Hindlimb muscle (tissue), 1 donor: ENCODE measurements around the gene KRT77. TPM values are rescaled to one million over a fixed set of nuclear protein-coding genes. Genes with fewer than 3 reads are reported as not detected.
"Not testable (repeated sequence)": the region's sequence is repeated elsewhere in the genome, so short reads cannot be mapped to it uniquely, and the experiment has no call there.

Experiments
- DNase-seq: peaks from one replicate; pipeline ENCODE4 v3.0.0-alpha.2; 2013
- polyA plus RNA-seq: library from polyadenylated mRNA; unstranded; fragments of 120-200 nt; gene quantifications from one replicate; pipeline ENCODE4 v1.2.1, GENCODE V29; 2013; ENCODE audit not compliant: insufficient read length

The KRT77 gene
- polyA plus RNA-seq, 1 donor = 0.32 TPM

DNA sequence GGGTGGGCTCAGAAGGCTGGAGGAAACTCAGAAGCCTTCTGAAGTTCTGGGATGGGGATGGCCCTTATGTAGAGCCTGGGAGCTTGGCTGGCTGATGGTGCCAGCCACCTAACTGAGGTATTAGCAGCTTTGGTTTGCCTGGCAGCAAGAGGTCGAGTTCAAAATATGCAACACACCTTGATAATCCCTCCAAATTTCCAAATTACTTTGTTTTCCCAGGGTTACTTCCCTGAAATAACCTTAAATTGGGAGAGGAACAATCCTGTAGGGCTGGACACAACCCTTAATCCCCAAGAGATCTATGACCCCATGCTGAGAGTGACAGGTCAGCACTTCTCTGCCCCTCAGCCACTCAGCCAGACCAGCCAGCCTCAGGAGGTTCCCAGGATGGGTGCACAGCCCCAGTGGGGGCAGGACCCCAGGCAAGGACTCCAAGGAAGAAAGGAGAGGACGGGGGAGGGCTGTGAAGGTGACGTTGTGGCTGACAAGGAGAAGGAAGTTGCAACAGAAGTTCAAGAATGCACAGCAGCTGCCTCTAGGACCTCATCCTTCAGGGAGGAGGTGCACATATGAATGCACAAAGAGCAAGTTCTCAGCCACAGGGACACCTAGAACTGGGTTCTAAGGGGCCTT is 18.6 kb upstream of the KRT77 start:
- DNase-seq = no peak

DNA sequence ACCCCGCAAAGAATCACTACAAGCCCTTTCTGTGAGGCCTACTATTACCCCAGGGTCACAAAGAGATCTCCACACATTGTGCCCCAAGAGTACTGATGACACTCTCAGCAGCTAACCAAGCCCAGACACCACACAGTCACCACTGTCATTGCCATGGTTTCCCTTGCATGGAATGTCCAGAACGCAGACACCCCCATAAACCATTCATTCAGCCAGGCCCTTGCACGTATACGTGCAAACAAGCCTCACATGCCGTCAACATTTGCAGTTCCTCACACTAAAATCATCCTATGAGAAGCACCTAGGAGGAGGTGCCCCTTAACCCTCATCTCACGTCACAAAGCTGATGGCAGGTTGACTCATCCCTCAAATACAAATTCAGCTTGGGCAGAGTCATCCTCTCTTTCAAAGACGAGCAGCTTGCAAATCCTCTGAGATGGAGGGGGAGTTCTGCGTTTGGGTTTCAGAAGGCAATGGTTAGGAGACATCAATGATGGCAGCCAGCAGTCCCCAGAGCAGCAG is 17.1 kb upstream of the KRT77 start:
- DNase-seq = no peak

DNA sequence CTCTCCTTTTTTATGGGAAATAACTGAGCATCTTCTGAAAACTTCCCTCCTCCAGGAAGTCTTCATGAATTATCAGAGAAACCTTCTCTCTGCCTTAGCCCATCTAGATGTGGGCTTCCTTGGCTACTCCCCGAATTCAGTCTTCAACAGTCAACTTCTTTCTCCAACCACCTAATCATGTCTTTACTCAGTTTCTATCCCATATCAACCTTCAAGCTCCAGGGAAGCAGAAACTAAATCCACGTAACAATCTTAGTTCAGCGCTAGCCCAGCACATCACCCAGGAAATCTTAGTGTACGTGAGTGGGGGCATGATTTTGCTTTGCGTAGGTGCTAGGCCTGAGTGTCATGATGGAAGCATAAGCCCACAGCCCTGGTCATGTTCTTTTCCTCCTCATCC is 12.7 kb upstream of the KRT77 start:
- DNase-seq = no peak

DNA sequence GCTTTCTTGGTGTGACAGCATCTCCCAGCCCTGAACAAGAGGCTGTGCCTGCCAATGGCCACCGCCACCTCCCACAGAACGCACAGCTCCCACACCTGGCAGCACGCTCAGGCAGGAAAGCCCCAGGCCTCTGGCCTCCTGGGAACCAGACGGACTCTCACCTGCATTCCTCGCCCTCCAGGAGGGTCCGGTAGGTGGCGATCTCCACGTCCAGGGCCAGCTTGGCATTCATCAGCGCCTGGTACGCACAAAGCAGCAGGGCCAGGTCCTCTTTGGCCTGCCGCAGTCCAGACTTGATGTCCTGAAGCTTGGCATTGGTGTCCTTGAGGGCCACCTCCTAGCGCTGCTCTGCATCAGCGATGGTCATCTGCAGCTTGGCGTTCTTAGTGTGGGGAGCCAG is 12.1 kb upstream of the KRT77 start:
- no peak for DNase-seq

DNA sequence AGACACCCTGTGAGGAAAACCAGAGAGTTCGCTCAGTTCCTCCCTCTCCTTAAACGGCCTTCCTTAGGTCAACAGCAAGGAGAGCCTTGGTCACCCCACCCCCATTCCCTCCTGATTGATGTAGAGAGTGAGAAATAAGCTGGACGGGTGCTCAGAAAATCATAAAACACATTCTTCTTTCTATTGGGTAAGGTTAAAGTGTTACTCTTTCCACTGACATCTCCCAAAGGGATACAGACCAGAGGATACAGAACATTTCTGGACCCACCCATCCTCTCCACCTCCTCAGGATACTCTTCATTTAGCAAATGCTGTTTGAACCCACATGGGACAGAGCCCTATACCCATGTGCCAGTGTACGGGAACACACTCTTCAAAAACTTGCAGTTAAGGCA is 11.6 kb upstream of the KRT77 start:
- DNase-seq = no peak

DNA sequence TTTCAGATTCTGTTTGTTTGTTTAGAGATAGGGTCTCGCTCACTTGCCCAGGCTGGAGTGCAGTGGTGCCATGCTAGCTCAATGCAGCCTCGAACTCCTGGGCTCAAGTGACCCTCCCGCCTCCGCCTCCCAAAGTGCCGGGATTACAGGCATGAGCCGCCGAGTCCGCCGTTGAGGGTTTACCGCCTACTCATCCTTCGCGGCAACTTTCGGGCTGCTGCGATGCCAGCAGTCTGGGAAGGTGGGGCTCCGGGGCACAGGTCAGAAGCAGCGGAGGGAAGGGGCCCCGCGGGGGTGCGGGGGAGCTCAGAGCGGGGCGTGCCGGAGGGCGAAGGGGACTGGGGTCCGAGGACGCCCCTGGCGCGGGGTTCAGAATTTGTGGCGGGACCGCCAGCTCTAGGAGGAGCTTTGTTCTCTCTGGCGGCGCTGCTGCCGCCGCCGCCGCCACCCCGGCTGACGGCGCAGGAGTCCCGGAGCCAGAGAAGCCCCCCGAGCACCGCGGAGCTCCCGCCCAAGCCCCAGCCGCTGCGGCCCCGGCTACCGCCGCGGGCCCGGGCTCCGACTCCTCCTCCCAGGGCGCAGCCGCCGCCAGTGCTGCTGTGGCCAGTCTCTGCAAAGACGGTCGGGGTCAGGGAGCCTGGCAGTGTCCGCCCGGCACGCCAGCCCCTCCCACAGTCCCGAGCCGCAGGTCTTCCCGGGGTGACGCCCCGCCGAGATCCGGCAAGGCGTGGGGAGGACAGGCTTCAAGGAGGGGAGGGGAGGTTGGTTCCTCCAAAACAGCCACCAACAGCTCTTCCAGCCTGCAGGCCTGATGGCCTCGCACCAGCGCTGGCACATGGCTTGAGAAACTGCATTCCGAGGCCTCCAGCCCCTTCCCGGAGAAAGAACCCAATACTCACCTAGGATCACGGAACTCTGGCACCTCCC is 10.9 kb upstream of the KRT77 start:
- DNase-seq = no peak

DNA sequence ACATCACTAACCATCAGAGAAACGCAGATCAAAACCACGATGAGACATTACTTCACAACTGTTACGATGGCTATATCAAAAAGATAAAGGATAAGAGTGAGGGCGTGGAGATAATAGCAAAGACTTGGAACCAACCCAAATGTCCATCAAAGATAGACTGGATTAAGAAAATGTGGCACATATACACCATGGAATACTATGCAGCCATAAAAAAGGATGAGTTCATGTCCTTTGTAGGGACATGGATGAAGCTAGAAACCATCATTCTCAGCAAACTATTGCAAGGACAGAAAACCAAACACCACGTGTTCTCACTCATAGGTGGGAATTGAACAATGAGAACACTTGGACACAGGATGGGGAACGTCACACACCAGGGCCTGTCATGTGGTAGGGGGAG is 8.8 kb upstream of the KRT77 start:
- not testable (repeated sequence) for DNase-seq

DNA sequence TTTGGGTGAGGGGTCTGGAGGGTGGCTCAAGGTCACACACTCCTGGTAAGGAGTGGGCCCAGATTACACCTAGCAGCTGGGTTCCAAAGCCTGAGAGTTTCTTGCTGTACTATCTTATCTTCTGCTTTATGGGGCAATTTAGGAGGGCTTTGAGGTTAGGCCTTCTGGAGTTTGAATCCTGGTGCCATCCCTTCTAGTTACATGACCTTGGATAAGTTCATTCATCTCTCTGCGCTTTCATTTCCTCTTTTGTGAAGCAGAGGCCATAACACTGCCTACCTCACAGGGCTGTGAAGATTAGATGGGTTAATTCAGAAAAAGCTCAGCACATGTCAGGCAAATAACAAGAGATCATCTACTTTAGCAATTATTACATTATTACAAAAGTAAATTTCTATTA is 7.4 kb upstream of the KRT77 start:
- no peak for DNase-seq

DNA sequence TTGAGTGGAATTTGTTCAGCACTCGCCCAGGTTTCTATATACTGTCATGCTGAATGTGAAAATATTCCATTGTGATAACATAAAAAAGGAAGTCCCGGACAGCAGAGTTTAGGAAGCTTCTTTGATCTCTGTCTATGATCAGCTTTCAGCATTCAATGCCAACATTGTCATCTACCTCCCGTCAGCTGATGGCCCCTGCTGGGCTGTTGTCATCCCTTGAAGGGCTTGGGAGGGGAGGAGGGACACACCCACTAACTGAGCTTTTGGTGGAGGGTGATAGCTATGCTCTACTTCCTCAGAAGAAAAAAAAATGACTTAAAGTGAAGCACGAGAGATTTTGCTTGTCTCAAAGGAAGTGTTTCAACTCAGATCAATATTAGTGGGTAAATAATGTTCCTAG is 4.7 kb upstream of the KRT77 start:
- DNase-seq = no peak

DNA sequence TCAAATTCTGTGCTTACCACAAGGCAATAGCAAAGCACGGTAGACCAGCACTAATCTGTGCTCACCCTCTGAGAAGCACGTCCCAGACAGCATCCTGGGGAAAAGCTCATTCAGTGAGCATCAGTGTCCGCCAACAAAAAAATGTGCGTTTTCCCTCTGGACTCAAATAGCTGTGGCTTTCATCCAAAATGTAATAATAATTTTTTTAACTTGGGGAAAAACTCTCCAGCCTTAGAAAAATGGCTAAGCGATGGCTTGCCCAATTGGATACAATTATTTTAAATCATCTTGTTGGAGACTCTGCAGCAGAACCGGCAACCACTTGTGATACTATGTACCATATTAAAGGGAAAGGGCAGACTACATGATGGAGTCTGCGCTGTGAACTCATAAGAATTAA is 1.1 kb upstream of the KRT77 start:
- DNase-seq = no peak

DNA sequence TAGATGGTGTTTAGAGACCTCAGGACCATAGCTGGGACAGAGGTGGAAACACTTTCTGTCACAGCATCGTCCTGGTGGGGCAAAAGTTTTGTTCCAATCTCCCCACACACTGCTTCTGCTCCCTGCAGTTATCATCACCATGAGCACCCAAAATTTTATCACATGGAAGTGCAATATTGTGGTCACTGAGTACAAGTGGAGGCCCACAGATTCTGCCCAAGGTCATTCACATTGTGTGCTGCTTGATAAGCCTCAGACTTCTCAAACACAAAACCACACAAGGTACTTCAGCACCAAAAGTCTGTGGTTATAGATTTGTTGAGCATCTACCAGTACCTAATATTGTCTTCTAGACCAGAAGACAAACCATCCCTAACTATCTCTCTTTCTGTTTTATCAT is 554 bp upstream of the KRT77 start:
- DNase-seq = no peak

DNA sequence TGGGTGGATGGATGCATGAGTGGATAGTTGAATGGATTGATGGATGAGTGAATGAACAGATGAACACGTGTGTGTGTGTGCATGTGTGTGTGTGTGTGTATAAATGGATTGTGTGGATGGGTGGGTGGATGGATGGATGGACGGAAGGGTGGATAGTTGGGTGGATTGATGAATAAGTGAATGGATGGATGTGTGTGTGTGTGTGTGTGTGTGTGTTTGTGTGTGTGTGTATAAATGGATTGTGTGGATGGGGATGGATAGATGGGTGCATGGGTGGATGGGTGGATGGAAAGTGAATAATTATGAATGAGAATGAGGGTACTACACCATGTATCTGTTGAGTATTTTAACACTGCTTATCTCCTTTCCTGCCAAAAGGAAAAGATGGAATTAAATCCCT is 986 bp downstream of the KRT77 start:
- DNase-seq = no peak

DNA sequence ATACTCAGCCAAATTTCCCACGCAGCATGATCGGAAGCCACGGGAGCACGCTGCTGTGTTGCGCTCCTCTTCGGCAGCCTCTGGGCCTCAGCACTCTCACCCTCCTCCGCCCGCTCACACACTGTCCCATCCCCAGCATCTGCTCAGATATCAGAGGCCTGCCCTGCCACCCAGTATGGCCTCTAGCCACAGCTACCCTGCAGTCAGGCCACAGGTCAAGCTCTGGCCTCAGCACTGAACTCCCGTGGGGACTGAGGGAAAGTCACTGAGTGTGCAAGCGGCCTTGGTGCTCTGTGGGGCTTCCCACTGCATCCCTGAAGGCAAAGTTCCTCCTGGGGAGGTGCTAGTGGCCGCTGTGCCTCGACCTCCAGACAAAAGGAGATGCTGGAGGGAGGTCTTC is 2.0 kb downstream of the KRT77 start:
- DNase-seq = no peak

DNA sequence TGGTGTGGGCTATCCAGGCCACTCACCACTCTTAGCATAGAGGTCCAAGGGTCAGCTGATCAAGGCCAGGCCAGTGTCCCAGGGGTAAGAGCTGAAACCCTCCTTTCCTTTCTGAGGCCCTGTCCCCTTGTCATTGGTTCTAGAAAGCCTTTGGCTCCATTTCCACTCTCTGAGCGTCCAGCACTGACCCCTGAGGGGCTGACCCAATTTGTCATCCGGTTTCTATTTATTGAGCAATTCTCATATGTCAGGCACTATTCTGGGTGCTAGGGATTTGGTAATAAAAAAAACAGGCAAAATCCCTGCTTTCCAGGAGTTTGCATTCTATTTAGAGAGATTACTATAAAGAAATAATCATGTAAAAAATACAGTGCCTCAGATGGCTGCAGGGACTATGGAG is 3.4 kb downstream of the KRT77 start:
- no peak for DNase-seq

DNA sequence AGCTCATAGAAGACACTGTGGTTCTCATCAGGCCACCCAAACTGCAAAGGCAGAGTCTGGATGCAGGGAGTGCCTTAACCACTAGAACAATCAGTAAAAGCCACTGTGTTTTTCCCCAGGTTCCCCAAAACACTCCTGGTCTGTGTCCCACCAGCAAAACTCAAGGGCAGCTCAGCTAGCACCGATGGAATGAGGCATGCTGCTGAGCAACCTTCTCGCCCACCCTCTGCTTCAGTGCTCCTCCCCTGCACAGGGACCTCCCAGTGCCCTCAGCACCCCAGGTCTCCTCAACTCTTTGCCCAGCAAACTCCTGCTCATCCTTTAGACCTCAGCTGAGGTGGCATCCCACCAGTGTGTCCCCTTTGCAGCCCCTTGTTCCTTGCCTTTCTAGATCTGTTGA is 4.0 kb downstream of the KRT77 start:
- DNase-seq = no peak

DNA sequence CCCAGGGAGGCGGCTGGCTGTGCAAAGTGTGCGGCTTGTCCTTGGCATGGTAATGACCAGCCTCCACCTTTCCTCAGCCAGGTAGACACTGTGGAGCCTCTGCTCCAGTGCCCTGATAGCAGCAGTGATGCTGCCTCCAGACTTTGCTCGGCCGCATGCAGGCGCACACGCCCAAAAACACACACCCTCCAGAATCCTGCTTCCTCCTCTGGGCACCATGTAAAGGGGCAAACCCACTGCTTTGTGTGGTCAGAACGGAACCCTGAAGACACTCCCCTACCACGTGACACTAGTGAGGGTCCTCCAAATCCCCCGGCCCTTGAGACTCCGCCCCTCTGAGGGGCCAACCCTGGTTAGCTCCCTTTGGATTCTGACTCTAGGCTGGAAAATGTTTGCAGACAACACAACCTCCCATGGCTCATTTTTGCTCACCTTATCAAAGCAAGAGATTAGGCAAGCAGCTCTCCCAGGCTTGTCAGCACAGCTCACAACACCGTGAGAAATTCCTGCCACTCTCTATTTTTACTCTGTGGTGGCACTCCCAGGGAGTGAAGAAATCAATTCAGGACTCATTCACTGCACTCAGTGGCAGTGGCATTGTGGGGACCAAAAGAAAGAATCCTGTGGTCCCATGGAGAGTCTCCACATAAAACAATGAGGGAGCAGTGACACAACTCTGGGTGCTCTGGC is 4.5 kb downstream of the KRT77 start:
- DNase-seq = no peak

DNA sequence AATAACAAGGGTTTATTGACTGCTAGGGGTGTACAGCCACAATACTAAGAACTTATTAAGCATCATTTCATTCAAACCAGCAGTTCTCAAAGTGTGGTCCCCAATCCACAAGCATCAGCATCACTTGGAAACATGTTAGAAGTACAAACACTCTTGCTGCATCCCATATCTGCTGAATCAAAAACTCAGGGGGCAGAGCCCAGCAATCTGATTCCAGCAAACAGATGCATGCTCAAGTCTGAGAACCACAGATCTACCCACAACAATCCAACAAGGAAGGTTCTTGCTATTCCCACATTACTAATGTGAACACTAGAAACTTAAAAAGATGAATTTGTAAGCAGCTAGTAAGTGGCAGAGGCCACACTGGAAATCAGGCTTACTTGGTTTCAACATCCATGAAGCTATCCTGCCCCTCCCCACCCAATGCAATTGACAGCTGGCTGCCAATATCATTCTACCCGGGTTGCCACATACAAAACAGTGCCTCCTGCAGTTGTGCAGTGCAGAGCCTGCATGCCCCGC is 6.2 kb downstream of the KRT77 start:
- no peak for DNase-seq

DNA sequence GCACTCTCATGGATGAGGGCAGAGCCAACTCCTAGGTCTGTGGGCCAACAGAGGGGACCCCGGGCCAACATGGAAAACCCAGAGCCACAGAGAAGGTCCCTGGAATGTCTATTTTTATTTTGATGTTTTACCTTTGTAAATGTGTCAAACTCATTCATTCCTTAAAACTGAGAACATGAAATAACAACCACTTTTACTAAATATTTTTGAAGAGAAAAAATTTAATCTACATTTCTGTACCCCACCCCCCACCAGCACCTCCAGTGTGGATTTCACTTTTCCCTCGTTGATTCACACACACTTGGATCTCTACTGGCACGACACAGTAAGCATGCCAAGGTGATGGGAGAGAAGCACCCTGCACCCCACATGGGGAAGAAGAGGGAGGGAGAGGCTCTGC is 6.7 kb downstream of the KRT77 start:
- no peak for DNase-seq

DNA sequence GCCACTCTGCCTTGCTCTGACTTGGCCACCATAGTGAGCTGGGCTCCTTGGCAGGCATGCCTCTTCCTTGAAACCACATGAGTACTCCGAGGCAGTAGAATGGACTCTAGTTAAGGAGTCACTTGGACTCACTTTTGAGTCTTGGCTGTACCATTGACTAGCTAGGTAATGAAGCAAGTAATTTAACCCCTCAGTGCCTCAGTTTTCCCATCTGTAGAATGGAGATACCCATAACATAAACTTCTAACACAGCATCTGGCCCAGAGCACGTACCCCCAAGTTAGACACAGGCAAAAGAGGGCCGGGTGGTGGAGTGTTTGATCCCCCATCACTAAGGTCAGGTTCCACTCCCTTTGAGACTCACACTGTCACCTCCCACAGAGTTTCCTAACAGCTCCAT is 8.3 kb downstream of the KRT77 start:
- no peak for DNase-seq

DNA sequence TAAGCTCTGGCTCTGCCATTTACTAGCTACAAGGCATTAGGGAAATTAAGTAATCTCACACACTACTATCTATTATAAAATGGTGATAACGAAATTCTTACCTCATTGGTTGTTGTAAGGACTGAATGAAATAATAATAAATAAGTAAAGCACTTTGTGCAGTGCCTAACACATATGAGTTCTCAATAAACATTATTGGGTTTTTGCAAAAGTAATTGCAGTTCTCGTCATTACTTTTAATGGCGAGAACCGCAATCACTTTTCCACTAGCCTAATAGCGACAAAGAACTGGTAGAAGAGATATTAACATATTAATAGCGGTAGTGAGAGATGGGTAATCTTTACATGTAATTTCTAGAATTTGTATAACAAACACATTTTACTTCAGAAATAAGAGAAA is 9.2 kb downstream of the KRT77 start:
- DNase-seq = no peak

DNA sequence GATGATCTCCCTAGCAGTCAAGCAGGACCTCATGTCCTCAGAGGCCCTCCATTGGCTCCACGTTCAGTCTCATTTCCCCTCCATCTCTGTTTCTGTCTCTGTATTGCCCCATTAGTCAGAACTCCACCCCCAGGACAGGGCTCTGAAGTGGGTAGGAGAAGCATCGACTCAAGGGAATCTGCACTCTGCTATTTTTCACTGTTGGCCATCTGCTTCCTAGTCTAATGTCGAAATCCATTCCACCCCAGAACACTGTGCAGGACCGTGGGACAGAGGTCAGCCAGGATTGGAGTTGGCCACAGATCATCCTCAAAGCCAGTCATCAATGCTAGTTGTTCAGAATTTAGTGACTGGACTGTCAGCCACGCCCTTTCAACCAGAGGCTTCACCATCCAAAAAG is 10.1 kb downstream of the KRT77 start:
- DNase-seq = no peak

DNA sequence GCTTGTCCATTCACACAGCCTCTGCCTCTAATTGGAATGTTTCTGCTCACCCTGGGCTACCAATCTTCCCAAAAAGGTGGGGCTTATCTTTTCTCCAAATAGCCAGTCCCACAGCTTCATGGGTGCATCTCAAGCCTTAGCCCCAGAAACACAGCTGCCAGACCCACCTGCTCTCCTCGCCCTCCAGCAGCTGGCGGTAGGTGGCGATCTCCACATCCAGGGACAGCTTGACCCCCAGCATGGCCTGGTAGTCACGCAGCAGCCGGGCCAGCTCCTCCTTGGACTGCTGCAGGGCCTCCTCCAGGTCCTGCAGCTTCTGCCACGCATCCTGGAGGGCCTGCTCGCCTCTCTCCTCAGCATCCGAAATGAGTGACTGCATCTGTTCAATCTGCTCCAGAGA is 11.1 kb downstream of the KRT77 start:
- no peak for DNase-seq

DNA sequence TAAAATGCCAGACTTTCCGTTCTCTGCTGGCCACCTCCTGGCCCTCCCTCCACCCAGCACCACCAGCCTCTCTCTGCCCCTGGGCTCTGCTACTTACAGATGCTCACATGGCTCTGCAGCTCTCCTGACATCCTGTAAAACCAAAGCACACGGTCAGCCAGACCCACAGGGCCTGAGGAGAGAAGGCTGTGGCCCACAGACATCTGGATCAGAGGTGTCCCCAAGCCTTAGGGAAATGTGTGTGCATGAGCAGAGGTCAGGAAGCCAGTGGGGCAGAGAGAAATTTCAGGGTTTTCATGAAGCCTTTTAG is 11.5 kb downstream of the KRT77 start:
- DNase-seq = no peak
